OCI-LY7 (cell line): ENCODE data around the gene KMT2B. TPM values are rescaled to one million over a fixed set of nuclear protein-coding genes. Genes with fewer than 3 reads are reported as not detected.

Experiments
- BruUV-seq: library from RNA; stranded (reverse); fragments of 400-500 nt; replicated peaks from 2 replicates; lab custom pipeline; 2021; lab: Mats Ljungman, UMichigan
- CTCF ChIA-PET: fragments of 300-600 bp; sonication (Branson Sonifier 250); formaldehyde crosslinking; loops from one replicate; lab custom pipeline; 2022; ENCODE audit warnings: antibody characterized with exemption; ENCODE audit not compliant: unreplicated experiment; lab: Charles Lee
- POLR2A ChIA-PET: fragments of 300-600 bp; sonication (Branson Sonifier 250); formaldehyde crosslinking; loops from one replicate; lab custom pipeline; 2022; ENCODE audit warnings: antibody characterized with exemption; lab: Charles Lee
- DNase-seq: peaks from one replicate; pipeline ENCODE4 v3.0.0-alpha.2; 2015; ENCODE audit warnings: low spot score
- H2AFZ ChIP-seq: fragments of 200-600 bp; sonication (generic), shearing (Covaris generic); 2 replicates; pipeline ENCODE4 v1.6.1; 2014; ENCODE audit warnings: mild to moderate bottlenecking, antibody characterized with exemption, low read length, moderate library complexity
- H3K27ac ChIP-seq: fragments of 200-600 bp; sonication (generic); 2 replicates; pipeline ENCODE4 v1.5.1; 2014; ENCODE audit warnings: mixed run types, low read depth, mild to moderate bottlenecking, moderate library complexity, low read length, inconsistent platforms; ENCODE audit not compliant: poor library complexity, severe bottlenecking
- H3K36me3 ChIP-seq: fragments of 200-600 bp; sonication (generic); 2 replicates; pipeline ENCODE4 v1.6.1; 2014; ENCODE audit warnings: mild to moderate bottlenecking, antibody characterized with exemption, low read length, moderate library complexity, mixed read lengths; ENCODE audit not compliant: insufficient read depth
- H3K4me1 ChIP-seq: fragments of 200-600 bp; sonication (generic); 2 replicates; pipeline ENCODE4 v1.5.1; 2014; ENCODE audit warnings: mild to moderate bottlenecking, low read length; ENCODE audit not compliant: insufficient read depth, poor library complexity, severe bottlenecking
- H3K4me2 ChIP-seq: fragments of 200-600 bp; sonication (generic); 2 replicates; pipeline ENCODE4 v1.6.1; 2014; ENCODE audit warnings: mild to moderate bottlenecking, low read length
- H3K4me3 ChIP-seq: fragments of 200-600 bp; sonication (generic); 2 replicates; pipeline ENCODE4 v1.5.1; 2014; ENCODE audit warnings: mild to moderate bottlenecking, low read depth, low read length; ENCODE audit not compliant: poor library complexity, severe bottlenecking
- H3K79me2 ChIP-seq: fragments of 200-600 bp; sonication (generic); 2 replicates; pipeline ENCODE4 v1.6.1; 2016; ENCODE audit warnings: low read depth, mild to moderate bottlenecking, low read length, moderate library complexity, mixed read lengths; ENCODE audit not compliant: insufficient read depth
- H3K9me2 ChIP-seq: fragments of 200-600 bp; sonication (generic); 2 replicates; pipeline ENCODE4 v1.6.1; 2016; ENCODE audit warnings: mild to moderate bottlenecking, low read length, mixed read lengths; ENCODE audit not compliant: insufficient read depth
- H3K9me3 ChIP-seq: fragments of 200-600 bp; sonication (generic); 2 replicates; pipeline ENCODE4 v1.6.1; 2014; ENCODE audit warnings: mild to moderate bottlenecking, mixed run types, low read length, mixed read lengths
- H4K20me1 ChIP-seq: fragments of 200-600 bp; sonication (generic); 2 replicates; pipeline ENCODE4 v1.6.1; 2014; ENCODE audit warnings: mild to moderate bottlenecking, antibody characterized with exemption, low read length, moderate library complexity, mixed read lengths; ENCODE audit not compliant: insufficient read depth
- CTCF ChIP-seq: fragments of 200-600 bp; sonication (generic); conservative IDR thresholded peaks from 2 replicates; pipeline ENCODE4 v1.5.1; 2014; ENCODE audit warnings: mild to moderate bottlenecking, antibody characterized with exemption, low read length, moderate library complexity, mixed read lengths
- EZH2phosphoT487 ChIP-seq: fragments of 200-600 bp; sonication (generic); IDR thresholded peaks from 2 replicates; pipeline ENCODE4 v1.6.1; 2018; ENCODE audit warnings: low read depth, borderline replicate concordance, mild to moderate bottlenecking, mixed run types, antibody characterized with exemption, low read length, moderate library complexity, mixed read lengths
- intact Hi-C: fragments of 100-400 bp; cut with micrococcal nuclease; formaldehyde crosslinking; loops from one replicate; pipeline ENCODE4 v1.10.0; 2022; ENCODE audit not compliant: unreplicated experiment
- total RNA-seq, 2 experiments: library from RNA; depleted of rRNA in 1 of 2; stranded (reverse); fragments of >200 nt in 1 of 2; shearing (Covaris generic) in 1 of 2; gene quantifications; 2 replicates each; pipeline ENCODE4 v1.2.3, GENCODE V29; 2014 to 2022

Gene KMT2B
- total RNA-seq, 2 experiments from 2014 or later: 25.2 to 56.2 TPM

GRCh38 chr19:35721374-35721773 lies 3.6 kb downstream of the KMT2B start:
- peaks cover 18% of the 10 kb centered on the region for H3K79me2 ChIP-seq
- H3K36me3 ChIP-seq: peaks cover 67% of the 10 kb centered on the region
- H3K27ac ChIP-seq: no peak overlapping the region
- no peak overlapping the region for H3K4me2 ChIP-seq
- TF ChIP-seq EZH2phosphoT487: no peak
- no peak for TF ChIP-seq CTCF
- no peak for DNase-seq
- H4K20me1 ChIP-seq: peaks cover 6% of the 10 kb centered on the region
- no peak overlapping the region for H2AFZ ChIP-seq
- no TSS peak for BruUV-seq
- no peaks in the 10 kb centered on the region for H3K9me3 ChIP-seq
- POLR2A ChIA-PET: no interaction called here
- no peaks in the 10 kb centered on the region for H3K9me2 ChIP-seq
- CTCF ChIA-PET: no interaction called here
- H3K4me3 ChIP-seq: no peak overlapping the region
- intact Hi-C loops: no loop called here
- H3K4me1 ChIP-seq: peaks cover 9% of the 10 kb centered on the region

- Histone ChIP-seq H3K79me2 (peaks cover 18% of the 10 kb centered on the region), H2AFZ (no peak overlapping the region), H4K20me1 (peaks cover 6% of the 10 kb centered on the region), H3K36me3 (peaks cover 76% of the 10 kb centered on the region), H3K9me3 (no peaks in the 10 kb centered on the region), H3K4me2 (no peak overlapping the region), H3K4me1 (peaks cover 8% of the 10 kb centered on the region), H3K4me3 (no peak overlapping the region), H3K27ac (no peak overlapping the region), H3K9me2 (no peaks in the 10 kb centered on the region)
- no peak for TF ChIP-seq CTCF
- no peak for TF ChIP-seq EZH2phosphoT487
- POLR2A ChIA-PET: no interaction called here
- intact Hi-C loops: no loop called here
- CTCF ChIA-PET: no interaction called here
- no peak for DNase-seq
- BruUV-seq: no TSS peak
These were observed 4.7 kb downstream of the KMT2B start for GRCh38 chr19:35722461-35722860.

- Histone ChIP-seq H2AFZ (no peak overlapping the region), H3K4me3 (no peak overlapping the region), H3K4me2 (no peak overlapping the region), H3K36me3 (peaks cover 80% of the 10 kb centered on the region), H4K20me1 (peaks cover 6% of the 10 kb centered on the region), H3K9me2 (no peaks in the 10 kb centered on the region), H3K27ac (no peak overlapping the region), H3K79me2 (peaks cover 18% of the 10 kb centered on the region), H3K9me3 (no peaks in the 10 kb centered on the region), H3K4me1 (peaks cover 8% of the 10 kb centered on the region)
- POLR2A ChIA-PET: interaction anchor here (0.5 kb wide), 1 partner anchor 21 kb away, joined by 3 read pairs; no protein-coding TSS in a partner anchor
- CTCF ChIA-PET: no interaction called here
- intact Hi-C loops: no loop called here
- no peak for DNase-seq
- TF ChIP-seq CTCF (no peak), EZH2phosphoT487 (no peak)
- TSS peak; percentile 47 for BruUV-seq
These were observed 5.1 kb downstream of the KMT2B start for GRCh38 chr19:35722897-35723296.
